Fibroblast of mammary gland (primary cell): Measurements from ENCODE around the gene NDUFV1.
"Not testable (repeated sequence)": the region's sequence is repeated elsewhere in the genome, so short reads cannot be mapped to it uniquely, and the experiment has no call there.

Source experiments
- DNase-seq: peaks from one replicate; pipeline ENCODE4 v3.0.0-alpha.2; 2010; ENCODE audit warnings: low read depth
- H3K4me3 ChIP-seq: 2 replicates; pipeline ENCODE4 v1.5.1; 2011; ENCODE audit warnings: low read depth, mild to moderate bottlenecking, low read length, moderate library complexity; ENCODE audit not compliant: control insufficient read depth
- TF ChIP-seq, protein P1 (sequence below): conservative IDR thresholded peaks from 2 replicates; pipeline ENCODE4 v1.5.1; 2011; ENCODE audit warnings: low read depth, low read length, inconsistent platforms; ENCODE audit not compliant: control insufficient read depth, insufficient read depth

NDUFV1 gene

DNA sequence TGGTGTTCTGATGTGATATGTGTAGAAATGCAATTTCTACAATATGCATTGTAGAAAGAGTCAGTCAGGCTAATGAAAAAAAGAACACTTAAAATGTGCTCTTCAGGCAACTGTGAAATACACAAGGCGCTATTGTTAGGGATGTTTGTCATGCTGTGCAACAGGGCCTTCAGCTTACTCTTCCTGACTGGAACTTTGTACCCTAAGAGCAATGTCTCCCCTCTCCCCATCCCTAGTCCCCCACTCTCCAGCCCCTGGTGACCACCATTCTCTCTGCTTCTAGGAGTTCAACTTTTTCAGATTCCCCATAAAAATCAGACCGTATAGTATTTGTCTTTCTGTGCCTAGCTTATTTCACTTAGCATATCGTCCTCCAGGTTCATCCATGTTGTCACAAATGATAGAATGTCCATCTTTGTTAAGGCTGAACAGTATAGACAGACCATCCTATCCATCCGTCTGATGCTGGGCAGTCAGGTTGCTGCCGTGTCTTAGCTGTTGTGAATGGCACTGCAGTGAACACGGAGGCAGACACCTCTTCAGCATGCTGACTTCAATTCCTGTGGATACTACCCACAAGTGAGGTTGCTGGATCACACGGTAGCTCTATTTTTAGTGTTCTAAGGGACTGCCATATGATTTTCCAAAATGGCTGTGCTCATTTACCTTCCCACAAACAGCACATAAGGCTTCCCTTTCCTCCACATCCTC lies 10.7 kb downstream of the NDUFV1 start:
- H3K4me3 ChIP-seq, result no peak overlapping the region
- TF ChIP-seq, protein P1, sequence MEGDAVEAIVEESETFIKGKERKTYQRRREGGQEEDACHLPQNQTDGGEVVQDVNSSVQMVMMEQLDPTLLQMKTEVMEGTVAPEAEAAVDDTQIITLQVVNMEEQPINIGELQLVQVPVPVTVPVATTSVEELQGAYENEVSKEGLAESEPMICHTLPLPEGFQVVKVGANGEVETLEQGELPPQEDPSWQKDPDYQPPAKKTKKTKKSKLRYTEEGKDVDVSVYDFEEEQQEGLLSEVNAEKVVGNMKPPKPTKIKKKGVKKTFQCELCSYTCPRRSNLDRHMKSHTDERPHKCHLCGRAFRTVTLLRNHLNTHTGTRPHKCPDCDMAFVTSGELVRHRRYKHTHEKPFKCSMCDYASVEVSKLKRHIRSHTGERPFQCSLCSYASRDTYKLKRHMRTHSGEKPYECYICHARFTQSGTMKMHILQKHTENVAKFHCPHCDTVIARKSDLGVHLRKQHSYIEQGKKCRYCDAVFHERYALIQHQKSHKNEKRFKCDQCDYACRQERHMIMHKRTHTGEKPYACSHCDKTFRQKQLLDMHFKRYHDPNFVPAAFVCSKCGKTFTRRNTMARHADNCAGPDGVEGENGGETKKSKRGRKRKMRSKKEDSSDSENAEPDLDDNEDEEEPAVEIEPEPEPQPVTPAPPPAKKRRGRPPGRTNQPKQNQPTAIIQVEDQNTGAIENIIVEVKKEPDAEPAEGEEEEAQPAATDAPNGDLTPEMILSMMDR, result no peak
- DNase-seq, result no peak

DNA sequence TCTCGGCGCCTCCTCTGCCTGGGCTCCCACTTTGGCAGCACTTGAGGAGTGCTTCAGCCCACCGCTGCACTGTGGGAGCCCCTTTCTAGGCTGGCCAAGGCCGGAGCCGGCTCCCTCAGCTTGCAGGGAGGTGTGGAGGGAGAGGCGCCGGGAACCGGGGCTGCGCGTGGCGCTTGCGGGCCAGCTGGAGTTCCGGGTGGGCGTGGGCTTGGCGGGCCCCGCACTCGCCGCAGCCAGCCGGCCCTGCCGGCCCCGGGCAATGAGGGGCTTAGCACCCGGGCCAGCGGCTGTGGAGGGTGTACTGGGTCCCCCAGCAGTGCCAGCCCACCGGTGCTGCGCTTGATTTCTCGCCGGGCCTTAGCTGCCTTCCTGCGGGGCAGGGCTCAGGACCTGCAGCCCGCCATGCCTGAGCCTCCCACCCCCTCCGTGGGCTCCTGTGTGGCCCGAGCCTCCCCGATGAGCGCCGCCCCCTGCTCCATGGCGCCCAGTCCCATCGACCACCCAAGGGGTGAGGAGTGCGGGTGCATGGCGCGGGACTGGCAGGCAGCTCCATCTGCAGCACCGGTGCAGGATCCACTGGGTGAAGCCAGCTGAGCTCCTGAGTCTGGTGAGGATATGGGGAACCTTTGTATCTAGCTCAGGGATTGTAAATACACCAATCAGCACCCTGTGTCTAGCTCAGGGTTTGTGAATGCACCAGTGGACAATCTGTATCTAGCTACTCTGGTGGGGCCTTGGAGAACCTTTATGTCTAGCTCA lies 12.3 kb downstream of the NDUFV1 start:
- not testable (repeated sequence) for DNase-seq, H3K4me3 ChIP-seq

DNA sequence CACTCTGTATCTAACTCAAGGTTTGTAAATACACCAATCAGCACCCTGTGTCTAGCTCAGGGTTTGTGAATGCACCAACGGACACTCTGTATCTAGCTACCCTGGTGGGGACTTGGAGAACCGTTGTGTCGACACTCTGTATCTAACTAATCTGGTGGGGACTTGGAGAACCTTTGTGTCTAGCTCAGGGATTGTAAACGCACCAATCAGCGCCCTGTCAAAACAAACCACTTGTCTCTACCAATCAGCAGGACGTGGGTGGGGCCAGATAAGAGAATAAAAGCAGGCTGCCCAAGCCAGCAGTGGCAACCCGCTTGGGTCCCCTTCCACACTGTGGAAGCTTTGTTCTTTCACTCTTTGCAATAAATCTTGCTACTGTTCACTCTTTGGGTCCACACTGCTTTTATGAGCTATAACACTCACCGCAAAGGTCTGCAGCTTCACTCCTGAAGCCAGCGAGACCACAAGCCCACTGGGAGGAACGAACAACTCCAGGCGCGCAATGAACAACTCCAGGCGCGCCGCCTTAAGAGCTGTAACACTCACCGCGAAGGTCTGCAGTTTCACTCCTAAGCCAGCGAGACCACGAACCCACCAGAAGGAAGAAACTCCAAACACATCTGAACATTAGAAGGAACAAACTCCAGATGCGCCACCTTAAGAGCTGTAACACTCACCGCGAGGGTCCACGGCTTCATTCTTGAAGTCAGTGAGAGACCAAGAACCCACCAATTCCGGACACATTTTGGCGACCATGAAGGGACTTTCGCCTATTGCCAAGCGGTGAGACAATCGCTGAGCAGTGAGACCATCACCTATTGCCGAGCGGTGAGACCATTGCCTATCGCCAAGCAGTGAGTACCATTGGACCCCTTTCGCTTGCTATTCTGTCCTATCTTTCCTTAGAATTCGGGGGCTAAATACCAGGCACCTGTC lies 13.2 kb downstream of the NDUFV1 start:
- DNase-seq, H3K4me3 ChIP-seq: not testable (repeated sequence)

DNA sequence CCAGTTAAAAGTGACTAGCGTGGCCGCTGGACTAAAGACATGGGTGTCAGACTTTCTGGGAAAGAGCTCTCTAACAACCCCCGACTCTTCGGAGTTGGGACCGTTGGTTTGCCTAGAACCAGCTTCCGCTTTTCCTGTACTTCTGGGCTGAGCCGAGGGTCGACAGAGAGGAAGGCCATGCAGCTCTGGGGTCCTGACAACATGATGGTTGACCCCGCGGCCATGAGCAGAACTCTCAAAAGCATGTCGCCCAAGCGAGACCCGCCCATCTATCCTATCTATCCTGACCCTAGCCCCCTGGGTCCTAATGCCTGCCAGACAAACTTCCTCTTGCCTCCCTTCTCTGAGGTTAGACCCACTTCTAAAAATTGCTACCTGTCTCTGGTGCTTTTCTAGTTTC lies 13.9 kb downstream of the NDUFV1 start:
- H3K4me3 ChIP-seq, DNase-seq: not testable (repeated sequence)

DNA sequence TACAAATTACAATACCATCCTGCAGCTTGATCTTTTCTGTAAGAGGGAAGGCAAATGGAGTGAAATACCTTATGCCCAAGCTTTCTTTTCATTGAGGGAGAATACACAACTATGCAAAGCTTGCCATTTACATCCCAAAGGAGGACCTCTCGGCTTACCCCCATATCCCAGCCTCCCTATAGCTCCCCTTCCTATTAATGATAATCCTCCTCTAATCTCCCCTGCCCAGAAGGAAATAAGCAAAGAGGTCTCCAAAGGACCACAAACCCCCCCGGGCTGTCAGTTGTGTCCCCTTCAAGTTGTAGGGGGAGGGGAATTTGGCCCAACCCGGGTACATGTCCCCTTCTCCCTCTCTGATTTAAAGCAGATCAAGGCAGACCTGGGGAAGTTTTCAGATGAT lies 15.2 kb downstream of the NDUFV1 start:
- not testable (repeated sequence) for H3K4me3 ChIP-seq, DNase-seq

DNA sequence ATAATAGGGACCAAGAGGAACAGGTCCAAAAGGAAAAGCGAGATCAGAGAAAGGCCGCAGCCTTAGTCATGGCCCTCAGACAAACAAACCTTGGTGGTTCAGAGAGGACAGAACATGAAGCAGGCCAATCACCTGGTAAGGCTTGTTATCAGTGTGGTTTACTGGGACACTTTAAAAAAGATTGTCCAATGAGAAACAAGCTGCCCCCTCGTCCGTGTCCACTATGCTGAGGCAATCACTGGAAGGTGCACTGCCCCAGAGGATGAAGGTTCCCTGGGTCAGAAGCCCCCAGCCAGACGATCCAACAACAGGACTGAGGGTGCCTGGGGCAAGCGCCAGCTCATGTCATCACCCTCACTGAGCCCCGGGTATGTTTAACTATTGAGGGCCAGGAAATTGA lies 16.2 kb downstream of the NDUFV1 start:
- not testable (repeated sequence) for DNase-seq, H3K4me3 ChIP-seq

DNA sequence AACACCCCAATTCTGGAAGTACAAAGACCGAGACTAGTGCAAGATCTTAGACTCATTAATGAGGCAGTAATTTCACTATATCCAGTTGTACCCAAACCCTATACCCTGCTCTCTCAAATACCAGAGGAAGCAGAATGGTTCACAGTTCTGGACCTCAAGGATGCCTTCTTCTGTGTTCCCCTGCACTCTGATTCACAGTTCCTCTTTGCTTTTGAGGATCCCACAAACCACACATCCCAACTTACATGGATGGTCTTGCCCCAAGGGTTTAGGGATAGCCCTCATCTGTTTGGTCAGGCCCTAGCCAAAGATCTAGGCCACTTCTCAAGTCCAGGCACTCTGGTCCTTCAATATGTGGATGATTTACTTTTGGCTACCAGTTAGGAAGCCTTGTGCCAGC lies 17.1 kb downstream of the NDUFV1 start:
- H3K4me3 ChIP-seq, DNase-seq: not testable (repeated sequence)

DNA sequence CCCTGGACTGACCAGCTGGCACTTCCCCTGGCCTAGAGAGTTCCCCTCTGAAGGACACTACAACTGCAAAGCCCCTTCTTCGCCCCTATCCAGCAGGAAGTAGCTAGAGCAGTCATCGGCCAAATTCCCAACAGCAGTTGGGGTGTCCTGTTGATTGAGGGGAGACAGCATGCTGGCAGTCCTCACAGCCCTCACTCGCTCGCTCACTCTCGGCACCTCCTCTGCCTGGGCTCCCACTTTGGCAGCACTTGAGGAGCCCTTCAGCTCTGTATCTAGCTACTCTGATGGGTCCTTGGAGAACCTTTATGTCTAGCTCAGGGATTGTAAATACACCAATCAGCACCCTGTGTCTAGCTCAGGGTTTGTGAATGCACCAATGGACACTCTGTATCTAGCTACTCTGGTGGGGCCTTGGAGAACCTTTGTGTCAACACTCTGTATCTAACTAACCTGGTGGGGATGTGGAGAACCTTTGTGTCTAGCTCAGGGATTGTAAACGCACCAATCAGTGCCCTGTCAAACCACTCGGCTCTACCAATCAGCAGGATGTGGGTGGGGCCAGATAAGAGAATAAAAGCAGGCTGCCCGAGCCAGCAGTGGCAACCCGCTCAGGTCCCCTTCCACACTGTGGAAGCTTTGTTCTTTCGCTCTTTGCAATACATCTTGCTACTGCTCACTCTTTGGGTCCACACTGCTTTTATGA lies 19.5 kb downstream of the NDUFV1 start:
- not testable (repeated sequence) for DNase-seq, H3K4me3 ChIP-seq

DNA sequence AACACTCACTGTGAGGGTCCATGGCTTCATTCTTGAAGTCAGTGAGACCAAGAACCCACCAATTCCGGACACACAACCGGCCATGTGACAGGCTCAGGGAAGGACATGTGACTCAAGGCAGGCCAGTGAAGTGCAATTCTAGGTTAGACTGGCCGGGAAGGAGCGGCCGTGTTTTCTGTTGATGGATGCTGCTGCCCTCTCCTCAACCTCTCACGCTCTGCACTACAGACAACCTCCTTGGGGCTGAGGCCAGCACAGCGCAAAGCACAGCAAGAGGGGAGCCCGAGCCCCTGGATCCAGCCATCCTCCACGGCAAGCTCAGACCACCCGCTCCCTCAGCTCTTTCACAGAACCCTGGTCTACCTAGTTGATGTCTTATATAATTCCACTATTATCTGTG lies 20.2 kb downstream of the NDUFV1 start:
- DNase-seq, result no peak
- TF ChIP-seq, protein P1, result no peak
- H3K4me3 ChIP-seq, result no peak overlapping the region

DNA sequence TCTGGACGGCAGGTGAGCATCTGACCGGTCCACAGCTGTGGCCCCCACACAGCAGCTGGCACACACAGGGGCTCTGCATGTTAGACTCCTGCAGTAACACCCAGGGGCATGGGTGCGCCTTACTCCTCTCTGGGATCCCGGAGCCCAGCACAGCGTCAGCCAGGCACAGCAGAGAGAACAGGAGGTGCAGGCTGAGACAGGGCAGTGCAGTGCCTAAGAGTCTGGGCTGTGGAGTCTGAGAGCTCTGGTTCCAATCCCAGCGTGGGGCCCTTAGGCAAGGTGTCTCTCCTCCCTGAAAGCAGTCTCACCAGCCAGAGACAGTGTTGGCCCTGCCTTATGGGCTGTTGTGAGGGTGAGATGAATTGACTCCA lies 20.7 kb downstream of the NDUFV1 start:
- no peak for DNase-seq
- no peak overlapping the region for H3K4me3 ChIP-seq
- TF ChIP-seq, protein P1, result no peak
